COLO668 (cell line): ENCODE measurements around the gene ABAT.

Experiments used
- DNase-seq: peaks from one replicate; lab custom pipeline; 2025; ENCODE audit not compliant: unreplicated experiment; lab: John Stamatoyannopoulos, UW

ABAT gene

DNA sequence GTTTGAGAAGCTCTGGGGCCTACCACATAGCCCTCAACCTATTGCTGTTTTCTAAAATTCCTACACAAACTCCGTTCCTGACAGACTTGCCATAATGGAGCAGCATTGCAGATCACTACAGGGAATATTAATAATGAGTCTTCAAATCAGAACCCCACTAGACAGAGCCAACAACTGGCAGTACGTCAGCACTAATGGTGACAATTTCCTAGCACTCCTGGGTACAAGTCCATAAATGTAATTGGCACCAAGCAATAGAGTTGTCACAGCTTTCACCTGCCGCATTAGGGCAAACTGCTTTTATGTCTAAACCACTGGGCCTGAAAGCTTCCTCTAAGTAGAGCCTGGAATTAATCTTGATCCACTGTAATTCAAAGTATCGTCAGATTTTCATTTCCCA, 25.5 kb upstream of the ABAT start:
- DNase-seq = no peak

DNA sequence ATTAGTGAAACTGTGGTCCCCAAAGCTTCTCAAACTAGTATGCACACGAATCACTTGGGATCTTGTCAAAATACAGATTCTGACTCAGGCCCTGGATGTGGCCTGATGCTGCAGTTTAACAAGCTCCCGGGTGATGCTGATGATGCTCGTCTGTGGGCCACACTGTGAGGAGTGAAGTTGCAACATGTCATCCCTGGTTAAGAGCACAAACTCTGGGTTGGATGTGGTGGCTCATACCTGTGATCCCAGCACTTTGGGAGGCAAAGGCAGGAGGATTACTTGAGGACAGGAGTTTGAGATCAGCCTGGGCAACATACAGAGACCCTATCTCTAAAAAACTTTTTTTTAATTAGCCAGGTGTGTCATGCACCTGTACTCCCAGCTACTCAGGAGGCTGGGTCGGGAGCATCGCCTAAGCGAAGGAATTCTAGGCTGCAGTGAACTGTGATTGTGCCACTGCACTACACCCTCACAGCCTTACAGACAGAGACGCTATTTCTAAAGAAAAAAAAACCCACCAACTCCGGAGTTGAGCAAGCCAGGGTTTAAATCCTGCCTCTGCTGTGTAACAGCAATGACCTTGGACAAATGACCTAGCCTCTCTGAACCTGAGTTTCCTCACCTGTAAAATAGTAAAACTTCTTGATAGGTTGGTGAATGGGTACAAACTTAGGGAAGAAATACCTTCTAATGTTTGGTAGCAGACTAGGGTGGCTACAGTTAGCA, 24.4 kb upstream of the ABAT start:
- DNase-seq = no peak

DNA sequence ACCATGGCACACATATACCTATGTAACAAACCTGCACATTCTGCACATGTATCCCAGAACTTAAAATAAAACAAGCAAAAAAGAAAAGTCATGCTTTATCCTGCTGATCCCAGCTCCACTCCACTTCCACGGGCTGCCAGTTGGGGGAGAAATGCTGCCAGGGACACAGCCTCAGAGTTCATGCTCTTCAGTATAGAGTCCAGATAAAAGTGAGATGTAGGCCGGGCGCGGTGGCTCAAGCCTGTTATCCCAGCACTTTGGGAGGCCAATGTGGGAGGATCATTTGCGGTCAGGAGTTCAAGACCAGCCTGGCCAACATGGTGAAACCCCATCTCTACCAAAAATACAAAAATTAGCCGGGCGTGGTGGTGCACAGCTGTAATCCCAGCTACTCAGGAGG, 22.5 kb upstream of the ABAT start:
- peak; percentile 6 for DNase-seq

DNA sequence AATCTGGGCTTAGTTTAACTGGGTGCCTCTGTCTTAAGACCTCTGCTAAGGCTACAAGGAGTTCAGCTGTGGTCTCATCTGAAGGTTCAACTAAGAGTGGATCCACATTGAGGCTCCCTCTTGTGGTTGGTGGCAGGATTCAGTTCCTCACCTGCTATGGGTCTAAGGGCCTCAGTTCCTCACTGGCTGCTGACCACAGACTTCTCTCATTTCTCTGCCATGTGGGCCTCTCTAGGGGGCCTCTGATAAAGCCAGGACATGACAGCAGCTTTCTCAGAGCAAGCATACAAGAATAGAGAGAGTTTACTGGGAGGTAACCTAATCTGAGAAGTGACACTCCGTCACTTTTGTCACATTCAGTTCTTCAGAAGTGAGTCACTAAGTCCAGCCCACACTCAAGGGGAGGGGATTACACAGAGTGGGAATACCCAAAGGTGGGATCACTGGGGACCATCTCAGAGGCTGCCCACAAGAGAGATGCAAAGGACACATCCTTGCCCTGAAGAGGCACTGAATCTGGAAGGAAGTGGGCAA, 19.2 kb upstream of the ABAT start:
- peak; percentile 21 for DNase-seq

DNA sequence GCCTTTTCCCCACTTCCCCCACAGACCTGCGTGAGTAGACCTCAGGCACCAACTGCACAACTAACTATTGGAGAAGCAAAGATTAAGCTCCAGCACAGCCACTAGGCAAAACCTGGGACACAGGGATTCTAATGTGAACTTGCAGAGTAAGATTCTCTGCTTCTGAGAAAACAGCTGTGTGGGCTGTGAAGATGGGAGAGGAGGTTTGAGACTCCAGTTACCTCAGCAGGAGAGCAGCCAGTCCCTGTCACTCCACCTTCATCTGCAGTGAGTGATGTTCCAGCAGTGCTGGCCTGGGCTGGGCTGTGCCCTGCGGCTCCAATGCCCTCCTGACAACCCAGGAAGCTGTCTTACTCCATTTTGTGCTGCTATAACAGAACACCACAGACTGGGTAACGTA, 18.0 kb upstream of the ABAT start:
- DNase-seq = no peak

DNA sequence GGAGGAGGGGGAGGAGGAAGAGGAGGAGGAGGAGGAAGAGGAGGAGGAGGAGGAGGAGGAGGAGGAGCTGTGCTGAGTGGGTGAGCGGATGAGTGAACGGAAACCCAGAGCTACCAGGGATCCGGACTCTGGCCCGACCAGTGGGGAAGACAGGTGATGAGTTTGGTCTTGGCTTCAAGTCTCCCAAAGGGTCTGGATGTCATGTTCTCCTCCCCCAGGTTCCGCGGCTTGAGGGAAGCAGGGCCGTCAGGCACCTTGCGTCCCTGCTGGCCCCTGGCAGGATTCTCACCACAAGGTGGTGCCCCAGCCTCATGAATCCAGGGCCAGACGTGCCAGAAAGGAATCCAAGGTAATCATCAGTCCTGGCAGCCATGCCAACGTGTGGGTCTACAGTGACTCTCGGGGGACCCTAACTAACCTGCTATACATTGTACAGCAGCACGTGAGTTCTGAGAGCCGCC, 13.5 kb upstream of the ABAT start:
- DNase-seq = peak; percentile 56

DNA sequence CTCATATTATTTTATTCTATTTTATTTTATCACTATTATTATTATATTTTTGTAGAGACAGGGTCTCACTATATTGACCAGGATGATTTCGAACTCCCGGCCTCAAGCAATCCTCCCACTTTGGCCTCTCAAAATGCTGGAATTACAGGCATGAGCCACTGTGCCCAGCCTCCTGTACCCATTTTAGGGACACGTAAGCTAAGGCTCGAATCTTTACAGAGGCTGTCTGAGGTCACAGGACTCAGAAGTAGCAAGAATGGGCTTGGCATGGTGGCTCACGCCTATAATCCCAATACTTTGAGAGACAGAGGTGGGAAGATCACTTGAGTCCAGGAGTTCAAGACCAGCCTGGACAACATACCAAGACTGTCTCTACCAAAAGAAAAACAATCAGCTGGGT, 12.7 kb upstream of the ABAT start:
- DNase-seq = no peak

DNA sequence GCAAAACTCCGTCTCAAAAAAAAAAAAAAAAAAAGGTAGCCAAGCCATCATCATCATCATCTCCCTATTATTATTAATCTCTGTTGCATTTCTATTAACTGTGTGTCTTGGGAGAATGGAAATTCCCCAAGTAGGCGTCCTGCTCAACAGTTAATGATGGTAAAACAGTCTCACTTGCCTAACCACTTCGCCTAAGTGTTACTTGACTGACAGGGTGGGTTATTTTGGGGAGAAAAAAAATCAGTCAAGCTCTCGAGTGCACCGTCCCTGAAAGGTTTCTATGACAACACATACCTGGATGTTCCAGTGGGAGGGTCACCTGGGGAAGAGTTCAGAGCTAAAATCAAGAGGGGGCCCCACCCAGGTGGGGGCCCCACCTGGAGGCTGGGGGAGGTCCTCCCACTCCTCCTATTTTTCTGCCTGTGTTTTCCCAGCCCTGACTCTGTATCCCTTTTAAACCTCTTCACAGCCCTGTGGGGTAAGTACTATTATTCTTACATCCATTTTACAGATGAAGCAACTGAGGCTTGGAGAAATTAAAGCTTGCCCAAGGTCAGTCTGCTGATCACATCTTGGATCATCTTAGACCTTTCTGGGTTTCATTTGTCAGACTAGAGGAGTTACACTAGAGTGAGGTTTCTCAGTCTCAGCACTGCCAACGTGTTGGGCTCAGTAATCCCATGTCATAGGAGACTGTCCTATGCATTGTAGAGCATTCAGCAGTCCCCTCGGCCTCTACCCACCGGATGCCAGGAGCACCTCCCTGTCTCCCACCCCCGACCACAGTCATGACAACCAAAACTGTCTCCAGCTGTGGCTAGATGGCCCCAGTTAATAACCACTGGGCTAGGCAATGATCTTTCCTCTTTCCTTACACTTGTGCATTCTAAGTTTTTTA, 11.0 kb upstream of the ABAT start:
- no peak for DNase-seq

DNA sequence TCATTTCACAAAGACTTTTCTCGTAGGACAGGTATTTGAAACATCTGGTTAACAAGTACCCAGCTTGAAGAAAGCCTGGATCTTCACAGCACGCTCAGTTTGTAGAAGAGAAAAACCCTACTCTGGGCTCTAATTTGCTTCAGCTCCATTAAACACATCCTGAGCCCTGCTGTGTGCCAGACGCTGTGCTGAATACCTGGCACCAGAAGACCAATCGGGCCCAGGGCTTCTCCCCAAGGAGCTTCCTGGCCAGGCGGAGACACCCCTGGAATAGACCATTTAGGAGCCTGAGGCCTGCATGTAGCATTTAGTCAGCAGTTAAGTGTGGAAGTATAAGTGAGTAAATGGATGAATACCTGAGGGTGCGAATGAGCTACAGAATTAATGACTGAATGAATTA, 8.9 kb upstream of the ABAT start:
- DNase-seq = no peak

DNA sequence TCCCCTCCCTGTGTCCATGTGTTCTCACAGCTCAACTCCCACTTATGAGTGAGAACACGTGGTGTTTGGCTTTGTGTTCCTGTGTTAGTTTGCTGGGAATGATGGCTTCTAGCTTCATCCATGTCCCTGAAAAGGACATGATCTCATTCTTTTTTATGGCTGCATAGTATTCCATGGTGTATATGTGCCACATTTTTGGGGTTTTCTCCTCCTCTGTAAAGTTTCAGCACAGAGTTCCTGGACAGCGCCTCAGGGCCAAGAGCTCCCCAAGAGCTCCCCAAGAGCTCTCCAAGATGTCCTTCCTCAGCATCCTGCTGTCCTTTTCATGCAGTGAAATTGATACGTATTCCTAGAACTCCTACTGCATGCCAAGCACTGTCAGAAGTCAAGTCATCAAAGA, 6.9 kb upstream of the ABAT start:
- no peak for DNase-seq

DNA sequence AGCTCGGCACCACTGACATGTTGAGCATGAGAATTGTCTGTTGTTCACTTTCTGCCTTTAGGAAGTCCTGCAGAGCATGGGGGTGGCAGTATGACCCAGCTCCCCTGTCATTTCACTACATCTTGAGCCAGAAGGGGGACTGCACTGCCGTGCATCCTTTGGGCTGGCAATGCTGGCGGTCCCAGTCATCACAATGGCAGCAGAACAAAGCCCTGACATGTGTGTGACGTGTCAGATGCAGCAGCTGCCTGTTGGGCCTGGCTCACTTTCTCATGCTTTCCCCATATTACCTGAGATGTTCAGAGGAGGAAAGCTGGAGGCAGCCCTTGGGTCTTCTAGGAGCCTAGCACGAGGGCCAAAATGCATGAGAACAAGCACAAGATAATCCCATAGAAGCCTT, 6.3 kb upstream of the ABAT start:
- DNase-seq = no peak

DNA sequence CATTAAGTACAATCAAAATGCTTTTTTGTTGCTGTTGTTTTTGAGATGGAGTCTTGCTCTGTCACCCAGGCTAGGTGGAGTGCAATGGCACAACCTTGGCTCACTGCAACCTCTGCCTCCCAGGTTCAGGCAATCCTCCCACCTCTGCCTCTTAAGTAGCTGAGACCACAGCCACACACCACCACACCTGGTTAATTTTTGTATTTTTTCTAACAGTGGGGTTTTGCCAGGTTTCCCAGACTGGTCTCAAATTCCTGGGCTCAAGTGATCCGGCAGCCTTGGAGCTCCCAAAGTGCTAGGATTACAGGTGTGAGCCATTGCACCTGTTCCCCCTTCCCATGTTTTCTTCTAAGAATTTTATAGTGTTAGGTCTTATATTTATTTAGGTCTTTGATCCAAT, 4.9 kb upstream of the ABAT start:
- no peak for DNase-seq

DNA sequence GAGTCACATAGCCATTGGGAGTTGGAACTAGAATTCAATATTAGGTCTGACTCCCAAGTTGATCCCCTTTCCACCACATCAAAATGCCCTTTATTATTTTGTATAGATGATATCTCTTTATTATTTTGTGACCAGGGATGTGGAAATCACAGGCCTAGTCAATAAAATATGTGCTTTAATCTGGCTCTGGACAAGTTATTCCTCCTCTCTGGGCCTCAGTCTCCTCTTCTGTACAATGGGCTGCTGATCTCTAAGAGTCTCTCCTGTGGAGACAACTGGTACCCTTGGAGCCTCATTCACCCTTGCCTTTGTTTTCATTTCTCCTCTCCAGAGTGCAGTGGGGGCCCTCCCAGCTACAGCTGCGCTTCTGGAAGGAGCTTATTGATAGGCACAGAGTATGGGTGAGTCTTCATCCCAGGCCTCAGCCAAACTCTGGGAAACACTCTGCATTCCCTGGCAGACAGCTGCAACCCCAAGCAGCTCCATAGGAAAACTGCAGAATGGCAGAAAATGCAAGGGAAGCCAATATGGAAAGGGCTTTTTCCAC, 4.3 kb upstream of the ABAT start:
- DNase-seq = no peak

DNA sequence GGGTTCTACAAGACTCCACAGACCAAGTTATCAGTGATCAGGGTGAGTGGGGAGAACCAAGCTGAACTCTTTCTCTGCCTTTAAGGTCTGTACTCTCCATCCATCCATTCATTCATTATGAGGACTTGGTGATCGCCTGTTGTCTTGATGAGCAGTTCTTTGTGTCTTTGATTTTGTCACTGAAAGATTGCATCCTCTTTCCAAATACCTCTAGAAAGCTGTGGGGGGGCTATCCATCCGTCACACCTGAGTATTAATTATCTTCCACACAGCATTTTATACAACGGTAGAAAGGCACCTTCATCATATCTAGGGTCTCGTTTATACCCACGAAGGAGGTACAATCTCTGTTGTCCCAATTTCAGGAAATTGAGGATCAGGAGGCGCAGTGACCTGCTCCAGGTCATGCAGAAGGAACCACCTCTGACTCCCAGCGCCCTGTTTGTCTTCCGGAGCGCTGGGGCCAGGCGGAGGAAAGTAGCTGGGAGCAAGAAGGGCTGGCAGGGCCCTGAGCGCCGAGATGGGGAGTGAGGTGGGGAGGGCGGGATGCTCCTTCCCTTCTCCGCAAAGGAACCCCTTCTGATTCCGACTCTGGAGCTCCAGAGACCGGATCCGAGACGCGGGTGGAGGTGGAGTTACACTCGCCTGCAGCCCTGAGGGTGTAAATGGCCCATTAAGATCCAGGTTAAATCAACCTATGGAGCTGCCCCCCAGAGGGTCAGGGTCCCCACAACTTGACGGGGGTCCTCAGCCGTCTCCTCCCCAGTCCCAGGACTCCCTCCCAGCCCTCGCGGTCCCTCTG, 605 bp upstream of the ABAT start:
- DNase-seq = no peak

DNA sequence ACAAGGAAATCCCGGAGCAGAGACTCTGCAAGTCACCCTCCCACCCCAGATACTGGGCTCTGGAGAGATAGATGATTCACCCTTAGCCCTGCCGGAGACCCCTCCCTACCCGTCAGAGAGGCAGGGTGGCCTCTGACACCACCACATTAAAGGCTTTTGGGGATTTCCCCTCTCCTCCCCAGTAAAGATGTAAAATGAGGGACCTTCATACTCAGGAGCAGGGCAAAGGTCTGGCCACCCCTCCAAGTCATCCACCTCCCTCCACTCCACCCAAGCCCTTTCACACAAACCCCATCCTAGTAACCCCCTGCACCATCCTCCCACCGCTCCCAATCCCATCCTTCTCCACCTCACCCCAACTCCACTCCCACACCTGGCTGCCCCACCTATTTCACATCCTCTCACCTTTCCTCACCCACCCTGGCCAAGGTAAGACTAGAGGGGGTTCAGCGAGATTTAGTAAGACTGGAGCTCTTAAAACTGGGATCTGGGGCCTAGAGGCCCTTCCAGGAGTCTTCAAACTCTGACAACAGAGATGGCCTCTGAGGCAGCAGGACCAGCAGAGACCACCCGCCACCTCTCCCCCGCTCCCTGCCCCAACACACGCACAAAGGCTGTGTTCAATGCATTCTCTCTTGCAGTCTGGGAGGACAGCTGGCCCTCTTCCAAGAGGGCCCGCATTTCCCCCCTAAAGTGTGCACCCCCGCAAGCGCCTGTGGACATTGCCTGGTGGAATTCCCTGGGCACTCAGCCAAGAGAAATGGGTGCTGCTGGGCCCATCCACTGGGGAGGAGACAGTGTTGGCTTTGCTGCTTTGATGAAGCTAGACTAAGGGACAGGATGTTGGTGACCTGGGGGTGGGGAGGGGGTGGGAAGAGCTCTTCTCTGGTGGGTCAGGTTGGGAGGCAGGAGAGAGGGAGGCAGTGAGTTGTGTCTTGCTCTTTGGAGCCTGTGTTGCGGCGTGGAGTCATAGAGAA, 1.1 kb downstream of the ABAT start:
- DNase-seq = peak; percentile 38

DNA sequence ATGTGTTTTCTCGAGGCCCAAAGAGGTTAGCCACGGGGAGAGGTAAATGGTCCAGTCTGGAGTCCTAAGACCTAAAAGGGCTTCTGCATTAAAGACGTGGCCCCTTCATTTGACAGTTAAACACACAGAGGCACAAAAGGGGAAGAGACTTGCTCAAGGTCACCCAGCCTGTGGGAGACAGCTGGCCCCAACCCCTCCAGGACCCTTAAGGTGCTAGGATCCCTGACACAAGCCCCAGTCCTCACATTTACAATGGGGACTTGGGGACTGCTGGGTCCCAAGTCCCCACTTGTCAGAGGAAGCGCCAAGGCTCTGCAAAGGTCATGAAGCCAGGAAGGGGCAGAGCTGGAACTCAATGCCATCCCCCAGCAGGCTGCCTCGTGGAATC, 1.7 kb downstream of the ABAT start:
- no peak for DNase-seq

DNA sequence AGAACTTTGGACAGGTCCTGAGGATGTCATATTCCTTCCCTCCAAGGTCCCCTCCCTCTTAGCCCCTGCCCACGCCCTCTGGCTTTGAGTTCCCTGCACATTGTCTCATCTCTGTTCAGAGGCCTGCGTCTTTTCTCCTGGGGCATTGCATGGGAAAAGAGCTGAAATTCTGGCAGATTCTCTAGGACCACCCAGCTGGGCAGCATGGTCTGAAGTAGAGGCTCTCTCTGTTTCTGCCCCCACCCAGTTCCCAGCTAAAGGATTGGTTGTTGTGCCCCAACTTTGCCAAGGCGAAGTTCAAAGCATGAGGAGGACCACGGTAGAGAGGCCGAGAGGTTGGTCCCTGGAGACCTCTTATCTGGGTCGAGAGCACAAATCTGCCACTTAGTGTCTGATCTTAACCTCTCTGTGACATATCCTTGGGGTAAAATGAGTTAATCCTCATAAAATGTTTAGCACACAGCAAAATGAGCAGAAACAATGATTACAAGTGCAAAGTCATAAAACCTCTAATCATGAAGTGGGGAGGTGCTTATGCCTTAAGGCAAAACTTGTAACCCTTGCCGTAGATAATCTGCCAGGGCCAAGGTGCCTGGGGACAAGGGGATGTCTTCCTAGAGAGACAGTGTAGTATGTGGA, 2.4 kb downstream of the ABAT start:
- no peak for DNase-seq

DNA sequence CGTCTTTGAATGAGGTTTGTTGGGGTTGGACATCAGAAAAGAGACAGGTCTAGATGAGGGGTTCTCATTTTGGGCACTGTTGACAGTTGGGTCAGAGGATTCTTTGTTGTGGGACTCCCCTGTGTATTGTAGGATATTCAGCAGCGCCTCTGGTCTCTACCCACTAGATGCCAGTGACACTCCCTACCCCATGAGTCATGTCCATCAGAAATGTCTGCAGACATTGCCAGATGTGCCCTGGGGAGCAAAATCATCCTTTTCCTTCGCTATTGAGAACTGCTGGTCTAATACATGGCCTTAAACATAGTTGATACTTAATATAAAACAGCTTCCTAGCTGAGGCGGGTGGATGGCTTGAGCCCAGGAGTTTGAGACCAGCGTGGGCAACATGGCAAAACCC, 3.1 kb downstream of the ABAT start:
- no peak for DNase-seq
